ENCODE data around the gene INKA1.

DNA sequence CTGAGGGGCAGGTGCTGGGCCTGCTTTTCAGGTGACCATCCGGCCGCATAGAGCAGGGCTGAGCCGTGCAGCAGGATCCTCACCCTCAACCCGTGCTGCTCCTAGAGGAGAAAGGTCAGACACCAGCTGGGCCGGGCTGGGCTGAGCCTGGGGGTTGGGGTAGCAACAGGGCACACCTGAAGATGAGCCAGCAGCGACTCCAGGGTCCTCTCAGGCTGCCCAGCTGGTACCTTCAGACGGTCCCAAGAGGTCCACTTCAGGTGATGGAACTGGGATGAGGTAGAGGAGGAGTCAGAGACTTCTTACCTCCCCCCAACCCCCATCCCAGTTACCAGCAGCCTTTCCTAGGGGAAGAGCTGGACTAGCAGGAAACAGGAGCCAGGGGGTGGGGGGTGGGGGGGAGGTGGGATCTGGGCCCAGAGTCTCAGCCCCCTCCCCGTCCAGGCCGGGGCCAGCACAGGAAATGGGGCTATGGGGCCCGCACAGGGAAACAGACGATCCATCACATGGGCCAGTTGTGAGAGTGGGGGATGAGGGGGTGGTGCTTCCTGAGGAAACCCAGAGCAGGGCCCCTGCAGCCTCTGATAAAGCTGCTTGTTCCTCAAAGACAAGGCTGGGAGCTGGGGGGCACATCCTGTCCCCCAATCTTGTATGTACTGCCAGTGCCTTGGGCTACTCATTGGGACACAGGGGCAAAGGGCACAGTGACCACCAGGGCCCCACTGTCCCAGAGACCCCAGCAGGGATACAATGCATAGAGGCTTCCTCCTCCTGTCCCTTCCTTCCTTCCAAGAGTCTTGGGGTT, 3.0 kb downstream of the INKA1 start:
- TF ChIP-seq CTCF (IDR thresholded peaks at IDR 0.05) (no peak), POLR2A (IDR thresholded peaks at IDR 0.05) (no peak)
